NCI-H2196 treated with DMSO at 0.1 percent for 48 hours (cell line): ENCODE data around the gene BMPER.
"Not testable (repeated sequence)": the region's sequence is repeated elsewhere in the genome, so short reads cannot be mapped to it uniquely, and the experiment has no call there.

Experiments used
- DNase-seq: peaks from one replicate; lab custom pipeline; 2025; ENCODE audit not compliant: unreplicated experiment; lab: John Stamatoyannopoulos, UW

BMPER gene

GRCh38 chr7:34165466-34165865, 260.1 kb downstream of the BMPER start:
- no peak for DNase-seq

GRCh38 chr7:34165927-34166550, 260.7 kb downstream of the BMPER start:
- DNase-seq: peak; percentile 26

DNA sequence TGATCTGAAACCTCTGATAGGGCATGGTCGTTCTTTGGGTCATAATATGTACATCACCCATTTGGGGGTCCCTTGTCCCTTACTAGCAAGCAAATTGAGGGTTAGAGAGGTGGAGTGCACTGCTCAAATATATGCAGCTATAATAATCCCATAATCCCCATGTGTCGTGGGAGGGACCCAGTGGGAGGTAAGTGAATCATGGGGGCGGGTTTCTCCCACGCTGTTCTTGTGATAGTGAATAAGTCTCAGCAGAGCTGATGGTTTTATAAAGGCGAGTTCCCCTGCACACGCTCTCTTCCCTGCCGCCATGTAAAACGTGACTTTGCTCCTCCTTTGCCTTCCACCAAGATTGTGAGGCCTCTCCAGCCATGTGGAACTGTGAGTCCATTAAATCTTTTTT, 262.7 kb downstream of the BMPER start:
- DNase-seq: no peak

GRCh38 chr7:34174688-34175616, 269.6 kb downstream of the BMPER start:
- DNase-seq: not testable (repeated sequence)

GRCh38 chr7:34175837-34176236, 270.5 kb downstream of the BMPER start:
- DNase-seq: no peak

DNA sequence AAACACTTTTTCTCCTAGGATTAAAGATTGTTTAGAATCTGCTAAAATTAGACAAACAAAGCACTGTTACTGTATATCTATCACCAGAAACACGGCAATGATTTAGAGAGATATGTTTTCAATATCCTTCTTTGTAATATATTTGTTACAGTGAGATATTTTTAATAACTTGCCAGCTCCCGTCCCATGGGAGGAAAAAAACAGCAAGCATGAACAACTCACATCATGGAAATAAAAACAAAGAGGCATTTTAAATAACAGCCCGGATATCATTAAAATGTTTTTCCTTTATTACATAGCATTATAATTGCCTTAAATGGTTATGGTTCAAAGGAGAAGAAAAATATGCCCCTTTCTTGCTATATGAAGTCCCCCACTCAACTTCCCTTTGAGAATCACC, 272.1 kb downstream of the BMPER start:
- DNase-seq: no peak

- DNase-seq: no peak
Measured at GRCh38 chr7:34181271-34181958, 276.1 kb downstream of the BMPER start.

- DNase-seq: no peak
Measured at GRCh38 chr7:34184466-34184865, 279.1 kb downstream of the BMPER start.

DNA sequence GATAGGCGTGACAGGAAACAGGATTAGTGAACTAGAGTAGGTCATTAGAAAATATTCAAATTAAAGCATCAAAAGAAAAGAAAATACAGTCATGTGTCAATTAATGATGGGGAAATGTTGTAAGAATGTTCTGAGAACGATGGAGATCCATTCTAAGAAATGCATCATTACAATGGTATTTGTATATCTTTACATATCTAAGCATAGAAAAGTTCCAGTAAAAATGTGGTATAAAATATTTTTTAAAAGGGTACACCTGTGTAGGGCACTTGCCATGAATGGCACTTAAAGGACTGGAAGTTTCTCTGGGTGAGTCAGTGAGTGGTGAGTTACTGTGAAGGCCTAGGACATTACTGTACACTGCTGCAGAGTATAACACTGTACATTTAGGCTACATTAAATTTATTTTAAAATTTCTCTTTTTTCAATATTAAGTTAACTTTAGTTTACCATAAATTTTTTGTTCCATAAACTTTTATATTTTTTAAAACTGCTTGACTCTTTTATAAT, 282.5 kb downstream of the BMPER start:
- no peak for DNase-seq

DNA sequence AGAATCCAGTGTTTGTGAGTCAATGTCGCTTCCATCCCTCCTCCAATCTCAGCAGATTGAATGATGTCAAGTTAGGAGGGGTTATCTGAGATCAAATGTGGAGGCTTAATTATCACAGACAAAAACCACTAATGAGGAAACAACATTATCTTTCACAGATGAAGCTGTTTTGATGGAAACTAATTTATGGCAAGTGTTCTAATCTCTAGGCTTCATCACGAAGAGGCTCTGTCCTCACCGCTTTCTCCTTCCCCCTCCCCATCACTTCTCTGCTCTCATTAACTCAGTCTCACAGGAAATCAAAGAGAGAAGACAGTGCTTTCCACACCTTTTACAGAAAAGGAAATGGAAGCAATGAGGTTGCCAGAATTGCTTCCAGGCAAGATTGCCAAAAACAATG, 283.7 kb downstream of the BMPER start:
- DNase-seq: no peak

DNA sequence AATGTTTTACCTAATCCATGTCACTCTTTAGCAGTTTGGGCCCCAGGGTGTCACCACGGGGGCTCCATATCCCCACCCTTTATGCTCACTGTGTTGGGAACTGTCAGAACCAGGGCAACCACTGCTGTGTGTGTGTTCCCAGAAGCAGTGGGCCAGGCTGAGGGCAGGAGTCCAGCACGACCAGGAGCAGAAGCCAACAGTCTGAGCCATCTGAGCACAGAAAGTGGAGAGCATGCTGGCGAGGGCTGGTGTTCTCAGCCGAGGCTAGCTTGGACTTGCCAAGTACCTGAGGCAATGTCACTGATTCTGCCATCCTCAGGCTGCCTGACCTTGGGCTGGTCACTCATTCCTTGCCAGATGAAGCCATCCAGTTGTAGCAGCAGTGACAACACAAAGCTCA, 285.0 kb downstream of the BMPER start:
- DNase-seq: no peak

- no peak for DNase-seq
Measured at GRCh38 chr7:34191162-34191561, 285.8 kb downstream of the BMPER start.

DNA sequence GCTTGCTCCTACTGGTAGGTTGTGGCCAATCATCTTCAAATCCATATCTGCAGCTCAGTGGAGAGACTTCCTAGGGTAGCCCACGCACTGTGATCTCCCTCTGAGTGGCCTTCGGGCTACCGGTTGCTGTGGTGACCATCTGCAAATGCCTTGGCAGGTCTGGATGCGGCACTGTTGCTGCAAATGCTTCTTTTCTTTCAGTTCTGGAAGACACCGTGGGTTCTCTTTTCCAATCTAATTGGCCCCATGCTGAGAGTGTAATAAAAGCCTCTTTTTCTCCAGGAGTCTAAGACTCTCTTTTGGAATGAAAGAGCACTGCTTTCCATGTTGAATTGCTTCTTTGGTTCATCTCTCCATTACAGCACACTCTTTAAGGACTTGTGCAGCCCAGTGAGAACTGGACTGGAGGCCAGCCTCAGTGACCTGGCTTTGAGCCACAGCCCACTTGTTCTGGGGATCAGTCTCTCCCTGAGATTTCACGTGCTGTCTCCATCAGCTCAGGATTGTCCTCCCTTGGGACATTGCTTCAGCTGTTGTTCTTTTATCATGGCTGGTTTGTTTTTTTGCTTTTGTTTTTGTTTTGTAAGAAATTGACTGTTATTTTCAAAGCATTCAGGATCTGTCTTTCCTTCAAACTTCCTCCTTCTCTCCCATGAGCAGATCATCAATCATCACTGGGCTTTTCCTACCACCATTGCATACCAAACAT, 286.6 kb downstream of the BMPER start:
- no peak for DNase-seq

DNA sequence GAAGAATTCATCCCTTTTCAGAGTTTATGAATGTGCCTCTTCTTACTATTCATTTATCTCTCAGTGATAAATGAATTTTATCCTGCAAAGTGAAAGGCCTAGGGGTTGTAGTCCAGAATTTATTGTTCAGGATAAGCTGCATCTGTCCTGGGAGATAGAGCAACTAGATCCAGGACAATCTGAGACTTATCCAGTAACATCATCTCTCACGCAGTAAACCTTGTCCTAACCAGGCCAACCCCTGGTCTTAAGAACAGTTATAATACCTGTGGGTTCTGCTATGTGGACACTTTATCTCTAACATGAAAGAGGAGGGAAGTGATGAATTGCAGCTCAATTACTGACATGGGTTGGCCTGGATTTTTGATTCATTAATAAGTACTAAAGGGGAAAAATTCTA, 287.6 kb downstream of the BMPER start:
- DNase-seq: no peak

DNA sequence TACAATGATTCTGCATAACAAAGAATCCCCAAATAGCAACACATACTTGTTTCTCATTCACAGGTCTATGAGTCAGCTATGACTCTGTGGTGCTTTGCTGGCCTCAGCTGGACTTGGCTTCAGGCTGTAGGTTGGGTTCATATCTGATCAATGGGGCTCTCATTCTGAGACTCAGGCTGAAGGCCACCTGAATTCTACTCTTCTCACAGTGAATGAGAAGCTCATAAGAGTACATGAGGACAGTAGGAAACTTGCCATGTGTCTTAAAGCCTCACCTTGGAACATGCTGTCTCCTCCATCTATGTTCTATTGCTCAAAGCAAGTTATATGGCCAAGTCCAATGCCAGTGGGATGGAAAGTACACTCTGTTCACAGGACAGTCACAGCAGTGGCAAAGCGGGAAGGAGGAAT, 292.9 kb downstream of the BMPER start:
- DNase-seq: no peak
